GM12878 (cell line): ENCODE data around the gene ABCG4.

ENCODE experiments used
- MEF2A ChIP-seq: IDR thresholded peaks from 2 replicates; pipeline ENCODE4 v1.6.1; 2011; ENCODE audit warnings: low read depth, mild to moderate bottlenecking, low read length, moderate library complexity; ENCODE audit not compliant: insufficient read depth
- TF ChIP-seq, protein P1 (sequence below): fragments of 450-650 bp; formaldehyde crosslinking; IDR thresholded peaks from 2 replicates; pipeline ENCODE4 v1.4.0; 2022; ENCODE audit warnings: mild to moderate bottlenecking, moderate library complexity

DNA sequence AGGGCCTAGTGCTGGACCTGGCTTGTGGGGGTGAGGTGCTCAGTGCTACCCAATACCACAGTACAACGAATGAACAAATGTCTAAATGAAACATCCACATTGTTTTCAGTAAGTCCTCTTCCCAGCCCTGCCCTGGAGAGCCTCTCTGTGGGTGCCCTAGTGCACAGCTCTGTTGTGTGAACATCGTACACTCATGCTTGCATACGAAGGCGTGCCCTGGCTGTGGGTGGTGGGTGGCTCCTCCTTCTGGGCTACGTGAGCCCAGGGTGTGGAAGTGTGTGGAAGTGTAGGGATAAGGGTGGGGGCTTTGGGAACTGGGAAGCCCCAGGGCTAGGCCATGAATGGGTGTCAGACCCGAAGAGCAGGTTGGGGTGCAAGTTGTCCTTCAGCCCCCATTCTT lies 19.1 kb downstream of the ABCG4 start:
- no peak for TF ChIP-seq MEF2A
- TF ChIP-seq, protein P1, sequence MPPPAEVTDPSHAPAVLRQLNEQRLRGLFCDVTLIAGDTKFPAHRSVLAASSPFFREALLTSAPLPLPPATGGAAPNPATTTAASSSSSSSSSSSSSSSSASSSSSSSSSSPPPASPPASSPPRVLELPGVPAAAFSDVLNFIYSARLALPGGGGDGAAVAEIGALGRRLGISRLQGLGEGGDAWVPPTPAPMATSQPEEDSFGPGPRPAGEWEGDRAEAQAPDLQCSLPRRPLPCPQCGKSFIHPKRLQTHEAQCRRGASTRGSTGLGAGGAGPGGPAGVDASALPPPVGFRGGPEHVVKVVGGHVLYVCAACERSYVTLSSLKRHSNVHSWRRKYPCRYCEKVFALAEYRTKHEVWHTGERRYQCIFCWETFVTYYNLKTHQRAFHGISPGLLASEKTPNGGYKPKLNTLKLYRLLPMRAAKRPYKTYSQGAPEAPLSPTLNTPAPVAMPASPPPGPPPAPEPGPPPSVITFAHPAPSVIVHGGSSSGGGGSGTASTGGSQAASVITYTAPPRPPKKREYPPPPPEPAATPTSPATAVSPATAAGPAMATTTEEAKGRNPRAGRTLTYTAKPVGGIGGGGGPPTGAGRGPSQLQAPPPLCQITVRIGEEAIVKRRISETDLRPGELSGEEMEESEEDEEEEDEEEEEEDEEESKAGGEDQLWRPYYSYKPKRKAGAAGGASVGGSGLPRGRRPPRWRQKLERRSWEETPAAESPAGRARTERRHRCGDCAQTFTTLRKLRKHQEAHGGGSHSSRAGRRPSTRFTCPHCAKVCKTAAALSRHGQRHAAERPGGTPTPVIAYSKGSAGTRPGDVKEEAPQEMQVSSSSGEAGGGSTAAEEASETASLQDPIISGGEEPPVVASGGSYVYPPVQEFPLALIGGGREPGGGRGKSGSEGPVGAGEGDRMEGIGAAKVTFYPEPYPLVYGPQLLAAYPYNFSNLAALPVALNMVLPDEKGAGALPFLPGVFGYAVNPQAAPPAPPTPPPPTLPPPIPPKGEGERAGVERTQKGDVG (CRISPR knock-in tag): no peak
